ENCODE measurements around the gene FERMT3. TPM values are rescaled to one million over a fixed set of nuclear protein-coding genes. Genes with fewer than 3 reads are reported as not detected.

Gene FERMT3
- total and polyA plus RNA-seq, 4 donors: 3.4 to 47.2 (median 9.7) TPM

DNA sequence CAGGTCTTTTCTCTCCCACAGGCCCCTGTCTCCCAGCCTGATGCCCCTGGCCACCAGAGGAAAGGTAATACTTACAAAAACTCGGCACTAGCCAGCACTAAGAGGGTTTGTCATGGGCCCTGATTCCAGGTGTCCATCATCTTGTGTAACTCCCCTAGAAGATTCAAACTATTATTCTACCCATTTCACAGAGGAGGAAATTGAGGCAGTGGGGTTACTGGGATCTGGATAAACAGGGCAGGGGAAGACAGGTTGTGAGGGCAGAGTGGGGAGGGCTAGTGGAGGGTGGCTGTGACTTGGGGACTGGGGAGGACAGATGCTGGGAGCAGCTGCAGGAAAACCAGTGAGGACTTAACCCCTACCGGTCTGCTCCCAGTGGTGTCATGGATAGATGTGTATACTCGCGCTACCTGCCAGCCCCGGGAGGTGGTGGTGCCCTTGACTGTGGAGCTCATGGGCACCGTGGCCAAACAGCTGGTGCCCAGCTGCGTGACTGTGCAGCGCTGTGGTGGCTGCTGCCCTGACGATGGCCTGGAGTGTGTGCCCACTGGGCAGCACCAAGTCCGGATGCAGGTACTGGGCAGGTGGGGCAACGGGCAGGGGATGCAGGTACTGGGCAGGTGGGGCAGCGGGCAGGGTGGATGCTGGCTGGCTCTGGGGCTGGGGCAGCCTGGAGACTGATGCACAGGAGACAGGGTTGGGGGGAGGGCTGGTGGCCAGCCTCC, 29.1 kb downstream of the FERMT3 start:
- Histone ChIP-seq H3K9ac (ENCODE audit: low read depth in 1 of 2, low read length in 2 of 2) (no peak overlapping the region), H3K4me1 (ENCODE audit: control insufficient read depth in 4 of 4, insufficient read depth in 4 of 4, low read length in 3 of 4) (peaks cover 21 to 54% (median 39%) of the 10 kb centered on the region in 4 donors), H3K4me3 (ENCODE audit: low read depth in 1 of 3, low read length in 3 of 3) (peak overlapping the region in 2 of 3 donors; percentile 44 to 75), H3K27ac (ENCODE audit: low read depth in 1 of 2, low read length in 2 of 2) (peak overlapping the region; percentile 37 to 62), H3K9me3 (ENCODE audit: control insufficient read depth in 4 of 4, low read length in 3 of 4) (no peaks in the 10 kb centered on the region), H3K27me3 (ENCODE audit: control insufficient read depth in 4 of 4, insufficient read depth in 4 of 4, low read length in 3 of 4) (no peaks in the 10 kb centered on the region), H3K36me3 (ENCODE audit: control insufficient read depth in 4 of 4, insufficient read depth in 3 of 4, low read depth in 1 of 4, low read length in 3 of 4) (no peaks in the 10 kb centered on the region)
- no peak for TF ChIP-seq MAX (IDR thresholded peaks at IDR 0.05)
- no peak for TF ChIP-seq FOXA2 (IDR thresholded peaks at IDR 0.05)
- no peak for TF ChIP-seq JUND (IDR thresholded peaks at IDR 0.05)
- TF ChIP-seq HNF4G (IDR thresholded peaks at IDR 0.05): no peak
- no peak for TF ChIP-seq HNF4A (conservative IDR thresholded peaks at IDR 0.05)
- TF ChIP-seq, protein P1, sequence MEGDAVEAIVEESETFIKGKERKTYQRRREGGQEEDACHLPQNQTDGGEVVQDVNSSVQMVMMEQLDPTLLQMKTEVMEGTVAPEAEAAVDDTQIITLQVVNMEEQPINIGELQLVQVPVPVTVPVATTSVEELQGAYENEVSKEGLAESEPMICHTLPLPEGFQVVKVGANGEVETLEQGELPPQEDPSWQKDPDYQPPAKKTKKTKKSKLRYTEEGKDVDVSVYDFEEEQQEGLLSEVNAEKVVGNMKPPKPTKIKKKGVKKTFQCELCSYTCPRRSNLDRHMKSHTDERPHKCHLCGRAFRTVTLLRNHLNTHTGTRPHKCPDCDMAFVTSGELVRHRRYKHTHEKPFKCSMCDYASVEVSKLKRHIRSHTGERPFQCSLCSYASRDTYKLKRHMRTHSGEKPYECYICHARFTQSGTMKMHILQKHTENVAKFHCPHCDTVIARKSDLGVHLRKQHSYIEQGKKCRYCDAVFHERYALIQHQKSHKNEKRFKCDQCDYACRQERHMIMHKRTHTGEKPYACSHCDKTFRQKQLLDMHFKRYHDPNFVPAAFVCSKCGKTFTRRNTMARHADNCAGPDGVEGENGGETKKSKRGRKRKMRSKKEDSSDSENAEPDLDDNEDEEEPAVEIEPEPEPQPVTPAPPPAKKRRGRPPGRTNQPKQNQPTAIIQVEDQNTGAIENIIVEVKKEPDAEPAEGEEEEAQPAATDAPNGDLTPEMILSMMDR (IDR thresholded peaks at IDR 0.05; ENCODE audit: low read depth, low read length, missing input control): no peak
- no peak for TF ChIP-seq NR2F2 (IDR thresholded peaks at IDR 0.05)
- TF ChIP-seq, protein P2, sequence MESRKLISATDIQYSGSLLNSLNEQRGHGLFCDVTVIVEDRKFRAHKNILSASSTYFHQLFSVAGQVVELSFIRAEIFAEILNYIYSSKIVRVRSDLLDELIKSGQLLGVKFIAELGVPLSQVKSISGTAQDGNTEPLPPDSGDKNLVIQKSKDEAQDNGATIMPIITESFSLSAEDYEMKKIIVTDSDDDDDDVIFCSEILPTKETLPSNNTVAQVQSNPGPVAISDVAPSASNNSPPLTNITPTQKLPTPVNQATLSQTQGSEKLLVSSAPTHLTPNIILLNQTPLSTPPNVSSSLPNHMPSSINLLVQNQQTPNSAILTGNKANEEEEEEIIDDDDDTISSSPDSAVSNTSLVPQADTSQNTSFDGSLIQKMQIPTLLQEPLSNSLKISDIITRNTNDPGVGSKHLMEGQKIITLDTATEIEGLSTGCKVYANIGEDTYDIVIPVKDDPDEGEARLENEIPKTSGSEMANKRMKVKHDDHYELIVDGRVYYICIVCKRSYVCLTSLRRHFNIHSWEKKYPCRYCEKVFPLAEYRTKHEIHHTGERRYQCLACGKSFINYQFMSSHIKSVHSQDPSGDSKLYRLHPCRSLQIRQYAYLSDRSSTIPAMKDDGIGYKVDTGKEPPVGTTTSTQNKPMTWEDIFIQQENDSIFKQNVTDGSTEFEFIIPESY (IDR thresholded peaks at IDR 0.05): no peak
- TF ChIP-seq RXRA (IDR thresholded peaks at IDR 0.05): no peak
- no peak for TF ChIP-seq TAF1 (conservative IDR thresholded peaks at IDR 0.05)
- TF ChIP-seq FOXA1 (IDR thresholded peaks at IDR 0.05): no peak
- TF ChIP-seq EGR1 (IDR thresholded peaks at IDR 0.05; ENCODE audit: low read depth in 2 of 2): no peak
- no peak for TF ChIP-seq YY1 (IDR thresholded peaks at IDR 0.05)
- no peak for TF ChIP-seq SP1 (IDR thresholded peaks at IDR 0.05)
- TF ChIP-seq ATF3 (IDR thresholded peaks at IDR 0.05): no peak
- no peak for TF ChIP-seq GABPA (IDR thresholded peaks at IDR 0.05 in 1 of 2, conservative IDR thresholded peaks at IDR 0.05 in 1 of 2)
- no peak for TF ChIP-seq RAD21 (IDR thresholded peaks at IDR 0.05)
- no peak for TF ChIP-seq REST (IDR thresholded peaks at IDR 0.05)
- WGBS: 92% methylated on average over 12 of the region's 12 CpGs
- DNase-seq (ENCODE audit: low spot score): no peak
